Hypothalamus (tissue), 51 donors: Measurements from ENCODE around the gene OR51B6.
"Not testable (repeated sequence)": the region's sequence is repeated elsewhere in the genome, so short reads cannot be mapped to it uniquely, and the experiment has no call there.

Experiments used
- DNase-seq, 51 donors: peaks; one replicate each; lab custom pipeline; 2025; lab: John Stamatoyannopoulos, UW

Gene OR51B6

DNA sequence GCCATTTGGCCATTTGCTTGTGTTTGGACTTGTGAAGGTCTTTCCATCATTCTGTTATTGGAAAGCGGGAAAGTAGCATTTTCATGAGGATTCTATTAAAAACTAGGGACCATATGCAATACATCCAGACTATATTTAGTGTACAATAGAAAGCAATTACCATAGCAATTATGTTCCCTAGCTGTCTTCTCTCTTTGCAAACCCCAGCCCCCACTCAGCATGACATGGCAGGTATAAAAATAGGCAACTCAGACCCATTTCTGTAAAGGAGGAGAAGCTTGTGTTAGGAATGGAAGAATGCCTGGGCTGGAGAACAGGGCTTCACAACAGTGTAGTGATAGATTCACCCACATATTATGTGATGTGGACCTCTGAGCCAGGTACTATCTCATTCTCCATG lies 12.4 kb downstream of the OR51B6 start:
- no peak for DNase-seq

DNA sequence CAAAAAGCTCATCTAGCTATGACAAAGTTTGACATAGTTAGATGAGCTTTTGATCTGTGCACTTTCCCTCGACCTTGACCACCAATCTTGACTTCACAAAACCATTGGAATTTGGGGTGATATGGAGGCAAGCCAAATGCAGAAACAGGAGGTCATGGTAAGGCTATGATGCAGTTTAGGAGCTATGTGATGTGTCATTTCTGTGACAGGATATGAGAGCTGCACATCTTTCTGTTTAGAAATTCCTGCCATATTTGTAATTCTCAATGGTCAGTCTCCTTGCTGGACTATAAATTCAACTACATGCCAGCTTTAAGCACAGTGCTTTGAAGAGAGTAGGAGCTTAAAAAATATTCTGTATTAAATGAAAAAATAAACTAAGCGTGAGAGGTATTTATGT lies 12.9 kb downstream of the OR51B6 start:
- no peak for DNase-seq

DNA sequence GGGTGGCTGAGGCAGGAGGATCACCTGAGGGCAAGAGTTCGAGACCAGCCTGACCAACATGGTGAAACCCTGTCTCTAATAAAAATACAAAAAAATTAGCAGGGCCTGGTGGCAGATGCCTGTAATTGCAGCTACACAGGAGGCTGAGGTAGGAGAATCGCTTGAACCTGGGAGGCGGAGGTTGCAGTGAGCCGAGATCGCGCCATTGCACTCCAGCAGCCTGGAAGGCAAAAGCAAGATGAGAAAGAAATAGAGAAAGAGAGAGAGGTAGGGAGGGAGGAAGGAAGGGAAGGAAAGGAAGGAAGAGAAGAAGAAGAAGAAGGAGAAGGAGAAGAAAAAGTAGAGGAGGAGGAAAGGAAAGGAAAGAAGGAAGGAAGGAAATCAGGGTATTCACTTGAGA lies 15.1 kb downstream of the OR51B6 start:
- not testable (repeated sequence) for DNase-seq

- DNase-seq: no peak
Measured at GRCh38 chr11:5366856-5367255, 15.5 kb downstream of the OR51B6 start.

- no peak for DNase-seq
Measured at GRCh38 chr11:5367448-5368074, 16.3 kb downstream of the OR51B6 start.

DNA sequence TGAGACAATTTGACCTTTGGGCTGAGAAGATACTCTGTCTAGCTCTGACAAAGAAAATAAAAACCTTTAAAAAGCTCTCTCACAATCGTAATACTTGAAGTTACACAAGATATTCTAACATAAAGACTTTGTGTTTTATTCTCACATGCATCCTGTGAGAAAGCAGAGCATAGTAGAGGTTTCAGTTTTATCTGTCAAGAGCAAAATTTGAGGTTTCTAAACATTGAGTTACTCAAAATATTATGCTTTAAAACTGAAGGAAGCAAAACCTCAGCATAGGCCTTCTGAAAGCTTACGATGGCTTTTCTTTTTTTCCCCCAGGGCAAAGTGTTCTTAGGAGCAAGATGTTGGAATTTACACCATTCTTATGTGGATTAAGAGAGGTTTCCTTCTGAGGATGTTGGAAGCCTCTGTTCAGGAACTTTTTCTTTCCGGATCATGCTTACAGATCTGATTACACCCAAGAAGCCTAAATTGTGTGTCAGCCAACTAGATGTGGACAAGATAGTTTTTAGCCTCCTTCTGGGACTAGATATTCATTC lies 17.3 kb downstream of the OR51B6 start:
- DNase-seq: no peak

DNA sequence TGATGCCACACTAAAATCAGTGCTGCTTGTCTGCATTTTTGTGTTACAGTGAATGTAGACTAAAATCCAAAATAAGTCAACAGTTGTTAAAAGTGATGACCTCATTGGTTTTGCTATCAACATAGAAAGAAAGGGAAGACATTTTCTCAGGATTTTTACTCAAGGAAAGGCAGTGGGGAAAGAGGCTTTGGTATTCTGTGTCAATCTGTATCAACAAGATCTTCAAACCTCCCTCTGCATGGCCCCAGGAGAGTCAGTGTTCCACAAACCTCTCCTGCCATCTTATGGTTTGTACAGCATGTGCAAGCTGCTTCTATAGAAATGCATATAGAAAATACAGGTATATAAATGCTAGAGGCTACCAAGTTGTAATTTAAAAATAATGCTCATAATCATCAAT lies 18.5 kb downstream of the OR51B6 start:
- DNase-seq: no peak

DNA sequence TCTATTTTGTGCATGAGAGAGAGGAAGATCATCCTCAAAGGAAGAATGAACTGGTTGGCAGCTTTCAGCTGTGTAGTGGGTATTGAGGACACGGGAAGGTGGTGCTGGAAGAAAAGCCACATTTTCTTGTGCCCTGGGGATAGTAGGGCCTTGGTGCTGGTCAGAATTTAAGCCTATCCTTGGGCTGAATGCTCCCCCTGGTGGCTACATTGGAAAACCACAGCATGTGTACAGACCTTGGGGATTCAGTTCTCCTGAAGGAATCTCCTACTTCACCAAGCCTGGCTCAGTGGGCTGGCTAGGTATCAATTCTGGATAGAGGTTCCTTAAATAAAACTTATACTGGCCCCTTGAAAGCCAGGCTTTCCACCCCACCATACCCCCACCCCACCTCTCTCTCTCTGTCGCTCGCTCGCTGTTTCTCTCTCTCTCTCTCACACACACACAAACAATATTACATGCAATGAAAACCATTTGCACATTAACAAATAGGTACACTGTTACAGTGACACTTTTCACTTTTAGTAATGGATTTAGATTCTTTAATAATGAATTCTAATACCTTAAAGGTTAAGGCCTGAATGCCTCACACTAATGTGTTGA lies 29.5 kb downstream of the OR51B6 start:
- DNase-seq: peak in 27 of 51 donors; percentile 1 to 53 (median 15)

DNA sequence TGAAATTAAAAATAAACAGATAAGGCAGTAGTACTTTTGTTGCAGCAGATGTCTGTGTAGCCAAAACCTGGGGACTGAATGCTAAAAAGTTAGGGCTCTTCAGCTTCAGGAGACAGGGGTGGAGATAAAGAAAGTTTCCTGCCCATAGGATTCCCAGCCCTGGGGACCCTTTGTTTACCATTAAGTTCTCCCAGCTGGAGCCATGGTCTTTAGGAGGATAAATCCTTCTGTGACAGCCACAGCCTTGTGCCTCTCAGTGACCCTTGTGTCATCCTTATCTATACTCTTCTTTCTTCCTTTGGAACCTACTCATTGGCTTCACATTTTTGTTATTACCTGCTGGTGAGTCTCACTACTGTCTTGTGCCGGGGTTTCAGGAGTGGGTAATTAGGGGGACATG lies 32.3 kb downstream of the OR51B6 start, which contains the start of gene OR51M1:
Gene OR51M1, plus strand, starts transcription at position 237 of the 400 bp plus-strand sequence. CDS start 5,587 bp downstream, outside the sequence.
- no peak for DNase-seq

- no peak for DNase-seq
Measured at GRCh38 chr11:5384335-5384734, 33.0 kb downstream of the OR51B6 start.

DNA sequence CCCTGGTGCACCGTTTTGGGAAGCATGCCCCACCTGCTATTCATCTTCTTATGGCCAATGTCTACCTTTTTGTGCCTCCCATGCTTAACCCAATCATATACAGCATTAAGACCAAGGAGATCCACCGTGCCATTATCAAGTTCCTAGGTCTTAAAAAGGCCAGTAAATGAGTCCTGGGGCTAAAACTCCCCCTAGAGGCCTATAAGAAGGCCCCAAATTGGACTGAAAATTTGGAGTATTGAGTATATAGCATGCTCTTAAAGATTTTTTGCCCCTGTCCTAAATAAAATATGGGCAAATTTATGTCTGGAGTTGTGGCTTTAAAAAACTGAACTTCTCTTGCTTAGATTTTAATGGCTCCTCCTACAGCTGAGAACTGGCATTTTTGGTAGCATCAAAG lies 38.9 kb downstream of the OR51B6 start:
- no peak for DNase-seq

DNA sequence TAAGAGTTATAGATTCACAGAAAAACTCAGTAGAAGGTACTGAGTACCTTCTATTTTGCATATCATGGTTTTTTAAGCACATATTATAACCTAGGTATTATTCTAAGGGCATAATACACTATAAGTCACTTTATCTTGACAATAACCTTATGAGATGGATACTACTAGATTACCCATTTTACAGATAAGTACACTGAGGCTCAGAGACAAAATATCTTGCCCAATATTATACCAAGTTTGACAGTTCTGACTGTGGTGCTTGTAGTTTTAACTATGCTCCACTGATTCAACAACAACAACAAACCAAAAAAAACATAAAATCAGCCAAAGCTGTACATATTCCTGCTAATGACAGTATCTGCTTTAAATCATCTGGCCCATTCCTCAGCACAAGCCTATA lies 42.8 kb downstream of the OR51B6 start:
- DNase-seq: no peak

DNA sequence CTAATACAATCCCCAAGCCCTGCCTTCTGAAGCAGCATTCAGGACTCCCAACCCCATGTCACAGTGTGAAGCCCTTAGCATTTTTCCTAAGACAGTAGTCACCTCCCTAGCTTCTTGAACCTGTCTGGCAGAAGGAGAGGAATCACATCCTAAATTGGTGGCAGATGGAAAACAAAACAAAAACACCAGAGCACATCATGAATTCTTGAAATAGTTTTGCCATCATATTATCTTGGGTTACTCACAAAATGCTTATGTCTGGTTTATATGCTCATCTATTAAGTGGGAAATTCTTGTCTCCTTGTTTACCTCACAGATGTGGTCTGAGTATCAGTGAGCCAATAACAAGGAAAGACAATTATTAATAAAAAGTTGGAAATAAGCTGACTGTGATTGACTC lies 47.6 kb downstream of the OR51B6 start:
- no peak for DNase-seq
